Naive thymus-derived CD4-positive, alpha-beta T cell (primary cell): ENCODE data around the gene HSPA9. TPM values are rescaled to one million over a fixed set of nuclear protein-coding genes. Genes with fewer than 3 reads are reported as not detected.

Source experiments
- ATAC-seq: fragments of 150-1000 bp; cut with Tn5 transposase; 2 replicates; pipeline ENCODE4 v1.10.0; 2021; ENCODE audit warnings: mild to moderate bottlenecking, moderate library complexity
- CTCF ChIA-PET: fragments of 350-600 bp; sonication (Branson Sonifier 250); formaldehyde crosslinking; loops from one replicate; lab custom pipeline; 2021; ENCODE audit warnings: antibody characterized with exemption; lab: Charles Lee
- POLR2A ChIA-PET: fragments of 350-600 bp; sonication (Branson Sonifier 250); formaldehyde crosslinking; loops from one replicate; lab custom pipeline; 2021; ENCODE audit warnings: antibody characterized with exemption, inconsistent platforms; lab: Charles Lee
- DNase-seq, 9 donors: peaks; one replicate each; pipeline versions ENCODE4 v3.0.0 to v3.0.0-alpha.2; 2020 to 2022; ENCODE audit warnings: mixed read lengths in 1 of 9
- H3K27ac ChIP-seq: one replicate; pipeline ENCODE4 v1.7.0; 2013; ENCODE audit warnings: mild to moderate bottlenecking, low read depth, low read length, moderate library complexity
- H3K27me3 ChIP-seq, 2 donors: one replicate each; pipeline ENCODE4 v1.7.0; 2013; ENCODE audit warnings: low read length in 2 of 2, mild to moderate bottlenecking in 2 of 2, moderate library complexity in 2 of 2; ENCODE audit not compliant: control insufficient read depth in 2 of 2, insufficient read depth in 2 of 2
- H3K36me3 ChIP-seq, 3 experiments: 1 replicate in 2 of 3; 2 replicates in 1 of 3; pipeline ENCODE4 v1.7.0; 2013; ENCODE audit warnings: low read length in 3 of 3, mild to moderate bottlenecking in 3 of 3, moderate library complexity in 1 of 3; ENCODE audit not compliant: insufficient read depth in 3 of 3, control insufficient read depth in 2 of 3
- H3K4me1 ChIP-seq, 2 donors: one replicate each; pipeline ENCODE4 v1.7.0; 2013; ENCODE audit warnings: low read length in 2 of 2, mild to moderate bottlenecking in 2 of 2, moderate library complexity in 1 of 2; ENCODE audit not compliant: control insufficient read depth in 2 of 2, insufficient read depth in 2 of 2
- H3K4me3 ChIP-seq: 2 replicates; pipeline ENCODE4 v1.7.0; 2013; ENCODE audit warnings: mild to moderate bottlenecking, low read length
- H3K9me3 ChIP-seq, 3 experiments: 1 replicate in 2 of 3; 2 replicates in 1 of 3; pipeline ENCODE4 v1.7.0; 2013; ENCODE audit warnings: low read length in 3 of 3; ENCODE audit not compliant: control insufficient read depth in 2 of 3
- H3K27ac Mint-ChIP-seq, 9 donors: one replicate each; pipeline ENCODE4 v1.8.0; 2020 to 2022; ENCODE audit warnings: mixed read lengths in 9 of 9, mild to moderate bottlenecking in 8 of 9, moderate library complexity in 5 of 9, inconsistent platforms in 2 of 9
- H3K27me3 Mint-ChIP-seq, 5 donors: one replicate each; pipeline ENCODE4 v1.8.0; 2021 to 2022; ENCODE audit warnings: mixed read lengths in 5 of 5, mild to moderate bottlenecking in 1 of 5
- H3K36me3 Mint-ChIP-seq, 5 donors: one replicate each; pipeline ENCODE4 v1.8.0; 2020 to 2022; ENCODE audit warnings: mixed read lengths in 5 of 5, mild to moderate bottlenecking in 3 of 5, inconsistent platforms in 1 of 5
- H3K4me1 Mint-ChIP-seq, 7 donors: one replicate each; pipeline ENCODE4 v1.8.0; 2020 to 2022; ENCODE audit warnings: mixed read lengths in 7 of 7, mild to moderate bottlenecking in 3 of 7, inconsistent platforms in 1 of 7
- H3K4me3 Mint-ChIP-seq, 10 donors: one replicate each; pipeline ENCODE4 v1.8.0; 2020 to 2022; ENCODE audit warnings: mild to moderate bottlenecking in 10 of 10, mixed read lengths in 10 of 10, moderate library complexity in 6 of 10, inconsistent platforms in 2 of 10
- H3K9me3 Mint-ChIP-seq, 11 donors: one replicate each; pipeline ENCODE4 v1.8.0; 2020 to 2022; ENCODE audit warnings: mixed read lengths in 11 of 11, mild to moderate bottlenecking in 4 of 11, inconsistent platforms in 1 of 11, moderate library complexity in 1 of 11
- intact Hi-C, 2 donors: fragments of 100-400 bp; cut with micrococcal nuclease; formaldehyde crosslinking; loops; one replicate each; pipeline ENCODE4 v1.15.1; 2023
- polyA plus RNA-seq, 2 donors: library from polyadenylated mRNA; unstranded; fragments of 300-500 nt; fragmentation: Illumina TruSeq; gene quantifications; one replicate each; pipeline ENCODE4 v1.2.3, GENCODE V29; 2021
- total RNA-seq, 6 experiments: library from RNA in 5 of 6; stranded (reverse) in 5 of 6; gene quantifications; 1 replicate in 5 of 6; 2 replicates in 1 of 6; pipeline ENCODE4 v1.2.3 and lab custom pipeline; 2021 to 2026

The HSPA9 gene
- total and polyA plus RNA-seq, 7 experiments from 2014 or later, result 143 to 274 (median 171) TPM

GRCh38 chr5:138596105-138596881 is 21.1 kb upstream of the HSPA9 start:
- H3K4me3 Mint-ChIP-seq, result no peak overlapping the region
- H3K27me3 ChIP-seq, result peaks cover 0 to 4% of the 10 kb centered on the region in 2 donors
- intact Hi-C loops, result no loop called here
- no peaks in the 10 kb centered on the region for H3K9me3 ChIP-seq
- ChIA-PET POLR2A (interaction anchor here (0.6 kb wide), 1 partner anchor 602 kb away, joined by 3 read pairs; the partner anchor contains the start of gene SIL1), CTCF (no interaction called here)
- peaks cover 0 to 1% (median 0%) of the 10 kb centered on the region in 11 donors for H3K9me3 Mint-ChIP-seq
- H3K36me3 ChIP-seq, result no peaks in the 10 kb centered on the region
- no peak overlapping the region for H3K27ac Mint-ChIP-seq
- ATAC-seq (no peak), DNase-seq (no peak)
- no peak overlapping the region for H3K4me3 ChIP-seq
- H3K27ac ChIP-seq, result no peak overlapping the region
- peaks cover 45 to 63% (median 57%) of the 10 kb centered on the region in 5 donors for H3K27me3 Mint-ChIP-seq
- H3K36me3 Mint-ChIP-seq, result no peaks in the 10 kb centered on the region
- no peaks in the 10 kb centered on the region for H3K4me1 ChIP-seq
- H3K4me1 Mint-ChIP-seq, result no peaks in the 10 kb centered on the region

- Histone ChIP-seq H3K36me3 (no peaks in the 10 kb centered on the region), H3K4me1 (no peaks in the 10 kb centered on the region), H3K9me3 (no peaks in the 10 kb centered on the region), H3K27me3 (peaks cover 0 to 4% of the 10 kb centered on the region in 2 donors), H3K27ac (no peak overlapping the region), H3K4me3 (no peak overlapping the region)
- ChIA-PET CTCF (no interaction called here), POLR2A (no interaction called here)
- ATAC-seq (no peak), DNase-seq (no peak)
- Mint-ChIP-seq H3K4me1 (no peaks in the 10 kb centered on the region), H3K4me3 (no peak overlapping the region), H3K36me3 (peaks cover 0 to 3% (median 0%) of the 10 kb centered on the region in 5 donors), H3K27ac (no peak overlapping the region), H3K27me3 (peaks cover 35 to 53% (median 51%) of the 10 kb centered on the region in 5 donors), H3K9me3 (peaks cover 0 to 1% (median 0%) of the 10 kb centered on the region in 11 donors)
- intact Hi-C loops, result no loop called here
Measured at GRCh38 chr5:138595180-138595795, 20.1 kb upstream of the HSPA9 start.

- H3K36me3 ChIP-seq, result no peaks in the 10 kb centered on the region
- ATAC-seq (no peak), DNase-seq (no peak)
- intact Hi-C loops, result no loop called here
- H3K27me3 ChIP-seq, result peaks cover 0 to 4% of the 10 kb centered on the region in 2 donors
- H3K27ac ChIP-seq, result no peak overlapping the region
- ChIA-PET CTCF (no interaction called here), POLR2A (no interaction called here)
- Mint-ChIP-seq H3K36me3 (peaks cover 0 to 3% (median 0%) of the 10 kb centered on the region in 5 donors), H3K9me3 (peaks cover 0 to 1% (median 0%) of the 10 kb centered on the region in 11 donors), H3K27me3 (peaks cover 31 to 51% (median 48%) of the 10 kb centered on the region in 5 donors), H3K27ac (no peak overlapping the region), H3K4me1 (no peaks in the 10 kb centered on the region), H3K4me3 (no peak overlapping the region)
- H3K4me1 ChIP-seq, result no peaks in the 10 kb centered on the region
- H3K4me3 ChIP-seq, result no peak overlapping the region
- H3K9me3 ChIP-seq, result no peaks in the 10 kb centered on the region
Measured at GRCh38 chr5:138594305-138595058, 19.3 kb upstream of the HSPA9 start.

- Histone ChIP-seq H3K9me3 (no peaks in the 10 kb centered on the region), H3K4me3 (no peak overlapping the region), H3K36me3 (no peaks in the 10 kb centered on the region), H3K27ac (no peak overlapping the region), H3K4me1 (no peaks in the 10 kb centered on the region), H3K27me3 (no peaks in the 10 kb centered on the region)
- ATAC-seq, result no peak
- POLR2A ChIA-PET, result interaction anchor here (0.8 to 1.0 kb wide), 2 partner anchors 13 to 1268 kb away, joined by 3 to 4 read pairs; partner anchors contain the start of gene HSPA9
- CTCF ChIA-PET, result interaction anchor here (1.8 kb wide), 1 partner anchor 9 kb away, joined by 5 read pairs; no protein-coding TSS in a partner anchor
- H3K4me3 Mint-ChIP-seq, result no peak overlapping the region
- peaks cover 0 to 4% (median 0%) of the 10 kb centered on the region in 5 donors for H3K36me3 Mint-ChIP-seq
- no peak for DNase-seq
- peaks cover 0 to 3% (median 0%) of the 10 kb centered on the region in 11 donors for H3K9me3 Mint-ChIP-seq
- peaks cover 12 to 36% (median 23%) of the 10 kb centered on the region in 5 donors for H3K27me3 Mint-ChIP-seq
- no peaks in the 10 kb centered on the region for H3K4me1 Mint-ChIP-seq
- H3K27ac Mint-ChIP-seq, result no peak overlapping the region
- intact Hi-C loops, result no loop called here
Measured at GRCh38 chr5:138588013-138588788, 13.0 kb upstream of the HSPA9 start.

GRCh38 chr5:138585157-138585556 is 10.0 kb upstream of the HSPA9 start:
- Mint-ChIP-seq H3K4me1 (no peaks in the 10 kb centered on the region), H3K36me3 (peaks cover 0 to 4% (median 0%) of the 10 kb centered on the region in 5 donors), H3K27me3 (peaks cover 7 to 33% (median 17%) of the 10 kb centered on the region in 5 donors), H3K4me3 (no peak overlapping the region), H3K9me3 (peaks cover 0 to 3% (median 0%) of the 10 kb centered on the region in 11 donors), H3K27ac (no peak overlapping the region)
- ChIA-PET CTCF (no interaction called here), POLR2A (no interaction called here)
- Histone ChIP-seq H3K9me3 (no peaks in the 10 kb centered on the region), H3K27ac (no peak overlapping the region), H3K36me3 (no peaks in the 10 kb centered on the region), H3K27me3 (no peaks in the 10 kb centered on the region), H3K4me1 (no peaks in the 10 kb centered on the region), H3K4me3 (no peak overlapping the region)
- intact Hi-C loops, result no loop called here
- no peak for ATAC-seq
- DNase-seq, result no peak
